HL-60/S4 treated with phorbol 12-myristate 13-acetate at 8.2 ng/mL for 4 days and 3 days (cell line): Measurements from ENCODE around the gene CFAP61.

Experiments used
- in situ Hi-C: fragments of 300-500 bp; cut with MboI; formaldehyde crosslinking; loops from 2 replicates; pipeline ENCODE4 v1.15.0; 2022; ENCODE audit warnings: low sequenced_read_pairs

CFAP61 gene

DNA sequence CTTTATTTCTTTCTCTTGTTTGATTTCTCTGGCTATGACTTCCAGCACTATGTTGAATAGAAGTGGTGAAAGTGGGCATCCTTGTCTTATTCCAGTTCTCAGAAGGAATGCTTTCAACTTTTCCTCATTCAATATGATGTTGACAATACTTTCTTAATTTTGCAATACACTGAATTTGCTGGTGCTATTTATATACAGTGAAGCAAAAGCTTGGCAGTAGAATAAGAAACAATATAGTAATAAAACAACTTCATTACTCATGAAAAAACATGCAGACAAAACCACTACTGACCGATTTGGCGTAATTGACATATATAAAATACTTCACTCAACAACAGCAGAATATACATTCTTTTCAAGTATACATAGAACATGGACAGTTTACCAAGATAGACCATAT lies 96.4 kb downstream of the CFAP61 start:
- in situ Hi-C loops = no loop called here

- in situ Hi-C loops = loop anchor here (25.0 kb wide), 1 partner anchor 112 kb away; no protein-coding TSS in a partner anchor
Observed at GRCh38 chr20:20150241-20150640, 97.9 kb downstream of the CFAP61 start.

GRCh38 chr20:20160520-20160919 lies 108.2 kb downstream of the CFAP61 start:
- in situ Hi-C loops = loop anchor here (25.0 kb wide), 1 partner anchor 102 kb away; no protein-coding TSS in a partner anchor

DNA sequence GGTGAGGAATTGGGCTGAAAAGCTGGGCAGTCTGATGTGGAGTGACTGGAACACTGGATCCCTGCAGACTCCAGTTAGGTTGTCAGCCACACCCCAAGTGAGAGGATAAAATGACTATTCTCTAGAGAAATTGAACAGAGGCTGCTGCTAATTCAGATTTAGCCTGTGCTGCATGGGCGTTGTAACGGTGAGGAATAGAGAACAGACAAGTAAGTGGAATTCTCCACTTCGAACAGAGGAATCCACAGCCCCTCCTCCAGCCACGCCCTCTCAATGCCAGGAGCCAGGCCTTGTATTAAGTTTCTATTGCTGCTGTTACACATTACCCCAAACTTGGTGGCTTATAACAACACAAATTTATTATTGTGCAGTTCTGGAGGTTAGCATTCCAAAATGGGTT lies 109.3 kb downstream of the CFAP61 start:
- in situ Hi-C loops = loop anchor here (25.0 kb wide), 1 partner anchor 101 kb away; no protein-coding TSS in a partner anchor

DNA sequence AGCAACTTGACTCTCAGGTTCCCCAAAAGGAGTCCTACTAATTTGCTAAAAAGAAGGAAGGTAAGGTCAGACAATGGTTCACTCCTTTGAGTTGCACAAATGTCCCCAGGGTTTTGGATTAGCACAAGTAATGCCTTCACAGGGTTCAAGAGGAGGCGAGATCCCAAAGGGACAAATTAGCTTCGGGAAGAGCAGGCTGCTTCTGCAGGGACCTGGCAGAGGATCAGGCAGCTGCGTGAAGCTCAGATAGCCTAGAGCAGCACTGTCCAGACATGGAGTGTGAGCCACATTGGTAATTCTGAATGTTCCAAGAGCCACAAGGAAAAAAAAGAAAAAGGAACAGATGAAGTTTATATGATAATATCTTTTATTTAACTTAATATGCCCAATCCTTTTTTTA lies 115.4 kb downstream of the CFAP61 start:
- in situ Hi-C loops = loop anchor here (25.0 kb wide), 1 partner anchor 95 kb away; no protein-coding TSS in a partner anchor

DNA sequence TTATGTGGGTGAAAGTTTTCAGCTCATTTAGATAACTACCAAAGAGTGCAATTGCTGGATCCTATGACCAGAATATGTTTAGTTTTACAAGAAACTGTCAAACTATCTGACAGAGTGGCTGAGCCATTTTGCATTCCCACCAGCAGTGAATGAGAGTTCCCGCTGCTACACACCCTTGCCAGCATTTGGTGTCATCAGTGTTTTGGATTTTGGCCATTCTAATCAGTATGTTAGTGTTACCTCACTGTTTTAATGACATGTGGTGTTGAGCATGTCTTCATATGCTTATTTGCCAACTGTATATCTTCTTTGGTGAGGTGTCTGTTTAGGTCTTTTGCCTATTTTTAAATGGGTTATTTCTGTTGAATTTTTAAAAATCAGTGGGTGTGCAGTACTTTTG lies 120.9 kb downstream of the CFAP61 start:
- in situ Hi-C loops = loop anchor here (25.0 kb wide), 1 partner anchor 89 kb away; no protein-coding TSS in a partner anchor

DNA sequence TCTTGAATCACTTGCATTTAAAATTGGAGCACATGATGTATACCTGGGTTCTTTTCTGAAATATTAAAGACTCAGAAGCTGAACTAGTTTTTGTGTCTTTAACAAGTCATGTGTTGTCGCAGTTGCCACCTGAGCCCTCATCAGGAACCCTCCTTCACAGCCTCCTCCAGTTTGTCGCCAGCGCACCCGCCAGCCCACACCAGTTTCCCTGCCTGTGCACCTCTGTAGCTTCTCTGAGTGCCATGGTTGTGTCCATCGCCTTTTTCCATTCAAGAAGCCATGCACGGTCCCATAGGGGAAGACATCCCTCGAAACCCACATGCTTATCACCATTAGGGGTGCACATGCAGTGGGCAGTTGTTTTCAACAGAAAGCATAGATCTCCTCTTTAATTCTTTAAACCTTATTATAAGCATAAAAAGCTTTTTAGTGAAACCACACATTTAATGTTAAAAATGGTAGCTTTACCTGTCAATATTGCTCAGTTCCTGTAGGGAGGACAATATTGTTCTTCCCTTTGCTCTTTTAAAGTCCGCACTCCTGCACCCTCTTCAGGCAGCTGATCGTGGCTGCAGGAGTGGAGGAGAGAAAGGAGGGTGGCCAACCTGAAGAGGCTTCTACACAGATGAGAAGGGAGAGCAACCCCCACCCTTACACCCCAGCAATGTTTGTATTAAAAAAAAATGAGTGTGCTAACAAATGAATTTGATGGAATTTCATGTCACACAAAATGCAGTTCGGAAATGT lies 121.9 kb downstream of the CFAP61 start:
- in situ Hi-C loops = loop anchor here (25.0 kb wide), 1 partner anchor 88 kb away; no protein-coding TSS in a partner anchor

DNA sequence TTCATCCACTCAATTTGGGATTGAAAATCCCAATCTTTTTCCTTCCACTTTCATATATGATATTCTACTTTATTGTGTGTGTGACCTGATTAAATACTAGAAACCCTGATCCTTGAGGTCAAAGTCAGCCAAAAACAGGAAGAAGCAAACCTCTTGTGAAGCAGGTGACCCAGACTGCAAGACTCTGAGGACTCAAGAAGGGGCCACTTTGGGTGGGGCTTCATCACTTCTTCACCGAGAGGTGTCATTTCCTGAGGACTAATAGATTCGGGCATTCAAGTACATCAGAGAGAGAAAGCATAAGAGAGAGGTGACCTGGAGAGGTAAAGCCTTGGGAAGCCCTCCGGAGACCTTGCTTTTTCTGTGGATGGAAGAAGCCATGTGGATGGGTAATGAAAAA lies 129.0 kb downstream of the CFAP61 start:
- in situ Hi-C loops = no loop called here

GRCh38 chr20:20184149-20184548 lies 131.8 kb downstream of the CFAP61 start:
- in situ Hi-C loops = no loop called here

GRCh38 chr20:20184706-20185105 lies 132.4 kb downstream of the CFAP61 start:
- in situ Hi-C loops = no loop called here

GRCh38 chr20:20188647-20189046 lies 136.3 kb downstream of the CFAP61 start:
- in situ Hi-C loops = no loop called here

- in situ Hi-C loops = no loop called here
Observed at GRCh38 chr20:20192366-20192765, 140.0 kb downstream of the CFAP61 start.

DNA sequence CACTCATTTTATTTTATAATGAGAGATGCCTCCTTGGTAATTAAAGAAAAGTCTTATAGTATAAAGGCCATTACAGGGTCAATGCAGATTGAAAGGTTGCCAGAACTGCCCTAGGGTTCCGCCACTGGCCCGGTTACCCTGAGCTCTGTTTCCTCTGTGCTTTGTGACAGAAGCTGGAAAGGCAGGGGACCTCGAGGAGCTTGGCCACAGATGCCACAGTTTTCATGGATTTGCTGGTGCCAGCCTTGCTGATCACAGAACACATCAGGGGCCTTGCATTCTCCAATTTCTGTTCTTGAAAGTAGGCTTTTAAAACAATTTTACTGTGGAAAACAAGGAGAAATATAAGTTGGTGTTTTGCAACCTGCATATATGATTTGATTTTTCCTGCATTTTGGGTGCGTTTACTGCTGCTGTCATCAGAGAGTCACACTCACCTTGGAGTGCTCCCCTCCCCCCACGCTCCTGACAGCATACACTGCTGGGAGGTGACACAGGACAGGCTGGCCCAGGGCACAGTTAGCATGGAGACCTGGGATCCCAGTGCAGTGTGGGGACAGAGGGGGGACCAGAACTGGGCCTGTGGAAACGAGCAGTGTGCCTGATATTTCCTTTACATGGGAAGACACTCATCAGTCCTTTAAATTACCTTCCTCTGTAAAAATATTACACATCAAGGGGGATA lies 142.8 kb downstream of the CFAP61 start:
- in situ Hi-C loops = no loop called here

GRCh38 chr20:20196610-20197009 lies 144.3 kb downstream of the CFAP61 start:
- in situ Hi-C loops = no loop called here

DNA sequence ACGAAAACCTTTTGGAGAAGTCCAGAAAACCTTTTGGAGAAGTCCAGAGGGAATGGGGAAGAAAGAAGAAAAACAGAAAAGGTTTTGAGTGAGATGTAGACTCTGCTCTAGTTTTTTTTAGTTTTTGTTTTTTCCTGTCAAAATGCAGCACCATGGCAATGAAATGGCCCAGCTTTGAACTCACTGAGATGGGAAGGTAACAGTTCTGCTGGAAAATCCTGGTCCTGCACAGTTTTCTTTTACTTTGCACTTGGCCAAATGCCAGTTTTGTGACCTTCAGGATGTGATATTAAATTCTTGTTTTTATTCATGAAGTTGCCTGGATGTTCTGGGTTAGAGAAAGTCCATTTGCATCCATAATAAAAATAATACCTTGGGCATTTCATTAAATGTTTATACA lies 145.7 kb downstream of the CFAP61 start:
- in situ Hi-C loops = no loop called here

DNA sequence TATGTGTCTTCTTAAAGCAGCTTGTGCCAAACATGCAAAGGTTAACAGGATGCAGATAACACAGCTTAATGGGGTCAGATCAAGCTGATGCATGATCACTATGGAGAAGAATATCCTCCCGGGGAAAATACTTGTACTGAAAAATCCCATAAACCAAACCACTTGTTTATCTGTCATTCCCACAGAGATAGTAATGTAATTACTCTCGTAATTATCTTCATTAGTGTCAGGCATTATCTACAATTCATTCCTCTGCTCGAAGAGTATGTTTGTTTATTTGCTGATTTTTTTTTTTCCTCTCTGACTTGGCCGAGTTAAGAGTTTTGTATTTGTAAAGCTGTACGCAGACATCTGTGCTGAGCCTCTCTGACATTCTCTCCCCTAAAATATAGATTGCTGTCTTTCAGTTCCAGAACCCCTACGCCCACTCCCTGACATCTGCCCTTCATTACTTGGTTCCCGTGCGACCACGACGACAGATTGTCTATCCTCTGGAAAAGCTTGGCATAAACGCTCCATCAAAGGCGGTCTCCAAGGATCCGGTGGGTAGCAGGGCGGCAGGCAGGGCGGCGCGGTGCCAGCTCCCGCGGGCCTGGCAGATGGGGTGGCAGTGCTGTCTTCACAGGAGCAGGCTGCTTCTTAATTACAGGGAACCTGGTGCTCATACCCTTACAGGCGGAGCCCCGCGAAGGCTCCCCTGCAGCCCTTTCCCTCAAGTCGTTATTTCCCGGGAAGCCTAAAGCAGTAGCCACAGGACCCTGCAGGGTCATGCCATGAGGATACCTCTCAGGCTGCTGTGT lies 147.2 kb downstream of the CFAP61 start:
- in situ Hi-C loops = no loop called here

- in situ Hi-C loops = no loop called here
Observed at GRCh38 chr20:20201124-20201523, 148.8 kb downstream of the CFAP61 start.

GRCh38 chr20:20201639-20202038 lies 149.3 kb downstream of the CFAP61 start:
- in situ Hi-C loops = no loop called here

DNA sequence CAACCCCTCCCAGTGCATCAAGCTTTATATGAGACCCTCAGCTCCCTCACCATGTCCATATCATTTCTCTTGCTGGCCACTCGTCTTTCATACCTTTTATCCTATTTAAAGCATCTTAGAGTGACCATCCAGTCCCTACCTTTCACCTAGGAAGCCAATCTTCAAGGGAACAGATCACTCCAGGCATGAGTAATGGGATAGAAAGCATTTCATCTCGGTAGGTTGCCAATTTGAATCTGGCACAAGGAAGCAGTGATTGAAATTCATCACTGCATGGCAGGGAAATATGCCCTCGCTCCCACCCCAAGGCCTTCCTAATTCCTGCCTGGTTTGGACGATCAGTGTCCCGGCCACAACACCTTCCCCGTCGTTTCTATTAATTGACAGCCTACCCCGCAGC lies 150.4 kb downstream of the CFAP61 start:
- in situ Hi-C loops = no loop called here

- in situ Hi-C loops = no loop called here
Observed at GRCh38 chr20:20203784-20204183, 151.5 kb downstream of the CFAP61 start.

DNA sequence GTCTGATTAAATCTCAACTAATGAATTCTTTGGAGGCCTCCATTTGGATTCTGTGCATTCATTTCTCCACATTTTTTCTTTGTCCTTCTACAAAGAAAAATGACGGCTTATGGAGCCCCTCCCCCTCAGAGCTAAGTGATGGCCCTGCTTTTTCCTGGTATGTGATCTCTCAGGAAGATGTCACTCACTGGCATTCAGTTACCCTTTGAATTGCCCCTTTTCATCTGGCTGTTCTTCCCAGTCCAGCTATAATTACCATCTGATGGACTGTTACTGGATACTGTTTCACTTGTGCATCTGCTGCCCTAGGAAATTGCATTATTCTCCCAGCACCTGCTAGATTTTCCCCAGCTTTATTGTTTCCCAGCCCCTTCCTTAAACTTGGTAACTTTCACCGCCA lies 151.9 kb downstream of the CFAP61 start:
- in situ Hi-C loops = no loop called here
